ENCODE measurements around the gene NPM1. TPM values are rescaled to one million over a fixed set of nuclear protein-coding genes. Genes with fewer than 3 reads are reported as not detected.
A peak's percentile ranks its signal among the peaks of the same experiment; 100 is the strongest.

The NPM1 gene
- total RNA-seq, 1 donor from 2014 or later = 420 TPM

GRCh38 chr5:171422902-171423663, 35.4 kb downstream of the NPM1 start:
- DNase-seq (no peak), ATAC-seq (no peak)
- intact Hi-C loops (cut with micrococcal nuclease) = no loop called here

DNA sequence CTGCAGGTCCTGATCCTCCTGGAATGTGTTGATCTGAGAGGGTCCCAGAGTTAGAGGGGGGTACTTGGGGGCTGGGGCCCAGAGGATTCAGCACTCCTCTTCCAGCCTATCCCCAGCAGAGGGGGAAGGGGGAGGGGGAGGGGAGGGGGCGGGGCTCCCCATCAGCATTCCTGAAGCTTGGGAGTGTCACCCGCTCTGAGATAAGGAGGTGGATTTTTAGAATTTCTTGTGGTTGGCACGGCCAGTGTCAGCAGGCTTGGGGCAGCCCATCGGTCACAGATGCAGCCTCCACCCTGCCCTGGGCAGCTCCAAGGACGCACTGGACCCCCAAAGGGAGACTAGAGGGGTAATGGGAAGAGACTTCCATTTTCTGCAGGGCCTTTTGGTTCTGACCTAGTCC, 37.1 kb downstream of the NPM1 start:
- intact Hi-C loops (cut with micrococcal nuclease) = no loop called here
- DNase-seq (no peak), ATAC-seq (no peak)

DNA sequence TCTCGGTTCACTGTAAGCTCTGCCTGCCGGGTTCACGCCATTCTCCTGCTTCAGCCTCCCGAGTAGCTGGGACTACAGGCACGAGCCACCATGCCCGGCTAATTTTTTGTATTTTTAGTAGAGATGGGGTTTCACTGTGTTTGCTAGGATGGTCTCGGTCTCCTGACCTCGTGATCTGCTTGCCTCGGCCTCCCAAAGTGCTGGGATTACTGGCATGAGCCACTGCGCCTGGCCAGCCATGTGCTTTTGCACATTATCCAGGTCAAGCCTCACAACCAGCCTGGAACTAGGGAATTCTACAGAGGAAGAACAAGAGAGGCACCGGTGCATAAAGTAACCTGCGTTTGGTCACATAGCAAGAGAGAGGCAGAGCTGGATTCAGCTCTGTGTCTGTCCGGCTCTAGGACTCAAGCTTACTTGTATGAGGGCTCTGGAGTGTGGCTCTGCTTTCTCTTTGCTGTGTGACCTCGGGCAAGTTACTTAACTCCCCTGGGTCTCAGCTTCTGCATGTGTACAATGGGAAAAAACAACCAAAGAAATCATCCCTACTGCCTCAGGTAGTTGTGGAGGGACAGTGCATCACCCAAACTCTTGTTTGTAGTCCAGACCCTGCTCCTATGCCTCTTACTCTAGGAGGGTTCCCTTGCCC, 38.1 kb downstream of the NPM1 start:
- intact Hi-C loops (cut with micrococcal nuclease) = no loop called here
- ATAC-seq (no peak), DNase-seq (no peak)

GRCh38 chr5:171426266-171426665, 38.6 kb downstream of the NPM1 start:
- ATAC-seq = no peak
- intact Hi-C loops (cut with micrococcal nuclease) = no loop called here
- no peak for DNase-seq

GRCh38 chr5:171426680-171427079, 39.0 kb downstream of the NPM1 start:
- DNase-seq (no peak), ATAC-seq (peak; percentile 3)
- intact Hi-C loops (cut with micrococcal nuclease) = no loop called here

GRCh38 chr5:171427318-171428167, 39.9 kb downstream of the NPM1 start:
- DNase-seq = peak; percentile 86
- intact Hi-C loops (cut with micrococcal nuclease) = no loop called here
- ATAC-seq = peak; percentile 79

DNA sequence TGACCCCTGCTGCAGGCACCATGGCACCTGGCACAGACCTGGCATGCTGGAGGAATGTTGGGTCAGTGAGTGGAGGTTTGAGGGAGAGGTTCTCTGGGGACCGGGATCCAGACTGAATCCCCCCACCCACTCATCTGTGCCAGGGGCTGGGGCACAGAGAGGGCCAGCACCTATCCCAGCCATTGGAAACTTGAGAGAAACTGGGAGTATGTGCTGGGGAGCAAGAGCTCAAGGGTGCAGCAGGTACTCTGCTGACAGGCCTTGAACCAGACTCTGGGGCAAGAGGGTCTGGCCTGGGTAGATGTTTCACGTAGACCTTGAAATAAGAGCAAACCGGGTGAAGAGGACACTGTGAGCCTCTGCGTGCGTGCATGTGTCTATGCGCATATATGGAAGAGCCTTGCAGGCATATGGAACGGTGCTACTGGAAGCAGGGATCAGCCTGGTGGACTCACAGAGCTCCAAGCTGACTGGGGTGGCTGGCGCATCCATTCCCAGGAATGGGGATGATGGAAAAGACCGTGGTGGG, 40.6 kb downstream of the NPM1 start:
- DNase-seq (no peak), ATAC-seq (peak; percentile 1)
- intact Hi-C loops (cut with micrococcal nuclease) = no loop called here

- intact Hi-C loops (cut with micrococcal nuclease) = no loop called here
- ATAC-seq (no peak), DNase-seq (no peak)
Measured at GRCh38 chr5:171428809-171429542, 41.3 kb downstream of the NPM1 start.

DNA sequence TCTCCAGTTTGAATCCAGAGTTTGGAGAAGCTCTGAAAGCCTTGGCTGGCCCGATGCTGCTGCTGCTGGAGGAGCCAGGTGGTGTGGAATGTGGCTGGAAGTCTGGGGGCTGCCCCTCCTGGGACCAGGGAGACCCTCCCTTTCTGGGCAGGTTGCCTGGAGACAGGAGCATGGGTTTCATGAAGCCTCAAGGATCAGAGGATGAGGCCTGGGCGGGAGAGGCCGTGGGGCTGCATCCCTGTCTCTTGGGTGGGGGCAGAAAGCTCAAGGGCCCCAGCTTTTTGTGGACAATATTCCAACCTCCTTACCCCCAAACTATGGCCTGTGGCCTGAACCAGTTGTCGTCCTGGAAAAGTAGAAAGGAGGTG, 41.9 kb downstream of the NPM1 start:
- no peak for ATAC-seq
- no peak for DNase-seq
- intact Hi-C loops (cut with micrococcal nuclease) = no loop called here

DNA sequence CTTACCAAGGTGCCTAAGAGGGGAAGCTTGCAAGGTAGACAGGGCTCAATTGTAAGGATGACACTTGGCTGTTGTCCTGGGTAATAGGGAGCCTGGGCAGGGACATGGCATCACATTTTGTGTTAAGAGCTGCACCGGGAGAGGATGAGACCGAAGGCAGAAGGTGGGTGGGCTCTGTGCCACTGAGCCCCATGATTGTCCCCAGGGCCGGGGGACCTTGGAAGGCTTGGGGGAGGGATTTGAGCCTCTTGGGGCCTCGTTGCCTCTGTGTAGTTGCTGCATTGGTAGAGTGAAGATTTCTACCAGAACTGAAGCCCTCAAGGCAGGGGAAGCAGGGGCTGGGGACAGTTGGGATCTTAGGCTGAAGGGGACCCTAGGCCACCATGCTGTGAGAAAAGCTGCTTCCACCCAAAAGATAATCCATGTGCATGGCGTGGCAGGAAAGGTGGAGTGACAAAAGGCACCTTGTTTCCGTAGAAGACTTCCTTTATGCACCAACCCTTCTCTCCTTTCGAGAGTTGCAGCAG, 43.7 kb downstream of the NPM1 start:
- intact Hi-C loops (cut with micrococcal nuclease) = no loop called here
- no peak for DNase-seq
- ATAC-seq = no peak

GRCh38 chr5:171432076-171432475, 44.4 kb downstream of the NPM1 start:
- DNase-seq = peak; percentile 61
- intact Hi-C loops (cut with micrococcal nuclease) = no loop called here
- no peak for ATAC-seq

- DNase-seq (no peak), ATAC-seq (no peak)
- intact Hi-C loops (cut with micrococcal nuclease) = no loop called here
Measured at GRCh38 chr5:171432583-171433351, 45.1 kb downstream of the NPM1 start.

DNA sequence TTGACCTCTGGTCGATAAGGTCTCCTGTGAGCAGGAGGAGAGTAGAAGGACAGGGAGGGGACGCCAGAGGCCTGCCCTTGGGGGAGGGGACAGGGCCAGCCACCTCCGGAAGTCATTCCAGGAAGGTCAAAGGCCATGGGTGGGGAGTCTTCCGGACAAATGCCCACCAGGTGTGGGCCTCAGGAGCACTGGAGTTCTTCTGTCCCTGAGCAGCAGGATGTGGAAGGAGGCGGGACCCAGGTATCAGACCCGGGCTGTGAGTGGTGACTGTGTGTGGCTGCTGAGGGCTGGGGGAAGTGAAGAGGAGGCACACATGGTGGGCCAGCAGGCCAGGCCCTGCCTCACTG, 45.7 kb downstream of the NPM1 start:
- intact Hi-C loops (cut with micrococcal nuclease) = no loop called here
- ATAC-seq (no peak), DNase-seq (no peak)

DNA sequence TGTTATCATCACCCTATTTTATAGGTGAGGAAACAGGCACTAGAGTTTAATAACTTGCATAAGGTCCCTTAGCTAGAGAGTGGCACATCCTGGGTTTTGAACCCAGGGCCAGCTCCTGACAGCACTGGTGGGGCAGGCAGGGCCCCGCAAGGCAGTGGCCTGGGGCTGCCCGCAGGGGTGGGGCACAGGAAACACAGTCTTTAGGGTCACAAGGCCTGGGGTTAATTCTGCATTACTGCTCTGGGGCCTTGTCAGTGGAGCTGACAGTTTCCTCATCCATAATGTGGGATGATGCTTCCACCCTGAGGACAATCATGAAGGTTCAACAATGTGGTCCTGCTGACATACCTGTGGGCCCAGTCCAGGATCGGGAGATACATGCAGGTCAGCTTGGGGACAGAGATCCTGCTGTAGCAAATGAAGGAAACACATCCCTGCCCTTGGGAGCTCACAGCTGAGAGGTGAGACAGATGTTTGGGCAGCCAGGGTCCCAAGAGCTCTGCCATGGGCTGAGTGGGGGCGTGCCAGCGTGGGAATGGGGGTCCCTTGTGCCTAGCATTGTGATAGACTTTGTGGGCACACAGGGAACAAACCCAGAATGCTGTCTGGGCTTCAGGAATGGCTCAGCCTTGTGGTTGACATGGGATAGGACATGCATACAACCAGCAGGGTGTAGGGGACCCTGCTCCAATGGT, 46.5 kb downstream of the NPM1 start:
- DNase-seq (no peak), ATAC-seq (no peak)

DNA sequence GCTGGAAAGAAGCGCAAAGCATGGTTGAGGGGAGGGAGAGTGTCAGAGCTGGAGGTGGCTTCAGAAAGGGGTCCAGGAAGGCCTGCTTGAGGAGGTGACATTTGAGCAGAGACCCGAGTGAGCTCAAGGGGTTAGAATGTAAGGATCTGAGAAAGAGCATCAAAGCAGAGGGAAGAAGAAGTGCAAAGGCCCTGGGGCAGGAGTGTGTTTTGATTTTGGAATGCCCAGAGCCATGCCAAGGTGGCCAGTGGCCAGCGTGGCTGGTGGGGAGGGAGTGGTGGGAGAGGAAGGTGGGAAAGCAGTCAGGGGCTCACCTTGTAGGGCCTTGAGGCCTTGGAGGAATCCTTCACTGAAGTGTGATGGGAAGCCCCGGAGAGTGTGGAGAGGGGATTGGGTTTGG, 47.2 kb downstream of the NPM1 start:
- intact Hi-C loops (cut with micrococcal nuclease) = no loop called here
- ATAC-seq (no peak), DNase-seq (no peak)

More for the DNA sequence above, 46.5 kb downstream of the NPM1 start:
- intact Hi-C loops (cut with micrococcal nuclease) = no loop called here

DNA sequence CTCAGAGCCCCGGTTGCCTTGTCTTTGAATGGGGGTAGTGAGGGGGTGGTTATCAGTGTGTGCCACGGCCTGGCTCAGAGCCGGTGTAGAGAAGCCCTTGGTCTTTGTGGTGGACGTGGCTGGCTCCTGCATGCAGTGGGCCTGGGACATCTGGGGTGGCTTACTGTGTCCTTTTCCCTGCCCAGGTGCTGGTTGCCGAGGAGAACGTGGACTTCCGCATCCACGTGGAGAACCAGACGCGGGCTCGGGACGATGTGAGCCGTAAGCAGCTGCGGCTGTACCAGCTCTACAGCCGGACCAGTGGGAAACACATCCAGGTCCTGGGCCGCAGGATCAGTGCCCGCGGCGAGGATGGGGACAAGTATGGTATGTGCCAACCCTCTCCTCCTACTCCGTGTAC, 48.3 kb downstream of the NPM1 start:
- intact Hi-C loops (cut with micrococcal nuclease) = no loop called here
- DNase-seq = no peak
- ATAC-seq = peak; percentile 8

- no peak for DNase-seq
- no peak for ATAC-seq
- intact Hi-C loops (cut with micrococcal nuclease) = no loop called here
Measured at GRCh38 chr5:171436804-171437285, 49.2 kb downstream of the NPM1 start.

All from left ventricle myocardium superior (tissue), 1 donor.